HepG2 (cell line): Measurements from ENCODE around the gene ORMDL2. TPM values are rescaled to one million over a fixed set of nuclear protein-coding genes. Genes with fewer than 3 reads are reported as not detected.

Experiments used
- DMAP1 ChIP-seq: IDR thresholded peaks from 2 replicates; pipeline ENCODE4 v1.6.1; 2016
- DRAP1 ChIP-seq: IDR thresholded peaks from 2 replicates; pipeline ENCODE4 v1.6.1; 2016; ENCODE audit warnings: missing genetic modification reagents, missing compliant biosample characterization
- GABPA ChIP-seq, 2 experiments: IDR thresholded peaks; 2 replicates each; pipeline ENCODE4 v1.6.1; 2011 to 2016; ENCODE audit warnings: low read depth in 2 of 2, low read length in 1 of 2, missing biosample characterization in 1 of 2, missing genetic modification characterization in 1 of 2
- GFI1 ChIP-seq: sonication (generic); formaldehyde crosslinking; IDR thresholded peaks from 2 replicates; pipeline ENCODE4 v1.5.0; 2020; ENCODE audit warnings: missing genetic modification reagents, mild to moderate bottlenecking, borderline replicate concordance
- HES4 ChIP-seq: sonication (generic); formaldehyde crosslinking; IDR thresholded peaks from 2 replicates; pipeline ENCODE4 v1.9.0; 2021; ENCODE audit warnings: mild to moderate bottlenecking, missing genetic modification reagents, borderline replicate concordance
- HNRNPLL ChIP-seq: fragments of 200-400 bp; formaldehyde crosslinking; IDR thresholded peaks from 2 replicates; pipeline ENCODE4 v1.6.1; 2017; ENCODE audit warnings: mild to moderate bottlenecking, low read depth, low read length; ENCODE audit not compliant: poor library complexity, severe bottlenecking
- KDM5B ChIP-seq: sonication (generic); formaldehyde crosslinking; IDR thresholded peaks from 2 replicates; pipeline ENCODE4 v1.4.0; 2020; ENCODE audit warnings: missing genetic modification reagents, mild to moderate bottlenecking, borderline replicate concordance
- MYC ChIP-seq: sonication (generic); formaldehyde crosslinking; IDR thresholded peaks from 2 replicates; pipeline ENCODE4 v1.9.0; 2021; ENCODE audit warnings: missing genetic modification reagents, borderline replicate concordance
- NCOA1 ChIP-seq: sonication (generic); formaldehyde crosslinking; IDR thresholded peaks from 2 replicates; pipeline ENCODE4 v1.9.0; 2021; ENCODE audit warnings: missing genetic modification reagents
- NCOR1 ChIP-seq: fragments of 200-600 bp; sonication (generic); IDR thresholded peaks from 2 replicates; pipeline ENCODE4 v1.7.0; 2017; ENCODE audit warnings: antibody characterized with exemption, low read length, borderline replicate concordance
- NONO ChIP-seq, 2 experiments: fragments of 450-650 bp in 1 of 2; sonication (generic) in 1 of 2; formaldehyde crosslinking in 1 of 2; IDR thresholded peaks in 1 of 2; conservative IDR thresholded peaks in 1 of 2; 2 replicates each; pipeline versions ENCODE4 v1.6.1 to v1.8.0; 2017 to 2022; ENCODE audit warnings: mild to moderate bottlenecking in 1 of 2, missing genetic modification reagents in 1 of 2, moderate library complexity in 1 of 2
- PCBP1 ChIP-seq: fragments of 200-400 bp; formaldehyde crosslinking; IDR thresholded peaks from 2 replicates; pipeline ENCODE4 v1.6.1; 2017; ENCODE audit warnings: mild to moderate bottlenecking, low read depth, low read length, borderline replicate concordance
- POLR2AphosphoS2 ChIP-seq: IDR thresholded peaks from 2 replicates; pipeline ENCODE4 v1.6.1; 2011; ENCODE audit warnings: low read depth, low read length, improper control_type of control experiment
- RARG ChIP-seq: sonication (generic); formaldehyde crosslinking; IDR thresholded peaks from 2 replicates; pipeline ENCODE4 v1.4.0; 2020; ENCODE audit warnings: low read depth, mild to moderate bottlenecking, missing genetic modification reagents
- SMARCE1 ChIP-seq: fragments of 450-650 bp; IDR thresholded peaks from 2 replicates; pipeline ENCODE4 v1.6.1; 2017; ENCODE audit warnings: borderline replicate concordance
- SRSF1 ChIP-seq: fragments of 200-400 bp; formaldehyde crosslinking; optimal IDR thresholded peaks from 2 replicates; pipeline ENCODE3; 2017; ENCODE audit warnings: mild to moderate bottlenecking, low read depth, low read length, moderate library complexity
- TFAP4 ChIP-seq: sonication (generic); IDR thresholded peaks from 2 replicates; pipeline ENCODE4 v1.6.1; 2016; ENCODE audit warnings: low read depth, borderline replicate concordance
- TIGD3 ChIP-seq: sonication (generic); formaldehyde crosslinking; IDR thresholded peaks from 2 replicates; pipeline ENCODE4 v1.5.1; 2020; ENCODE audit warnings: mild to moderate bottlenecking, missing genetic modification reagents, borderline replicate concordance
- ZBTB25 ChIP-seq: IDR thresholded peaks from 2 replicates; pipeline ENCODE4 v1.6.1; 2018; ENCODE audit warnings: missing genetic modification reagents
- ZNF18 ChIP-seq: sonication (generic); formaldehyde crosslinking; IDR thresholded peaks from 2 replicates; pipeline ENCODE4 v1.8.0; 2022; ENCODE audit warnings: mild to moderate bottlenecking, missing genetic modification reagents; ENCODE audit not compliant: insufficient replicate concordance
- ZNF605 ChIP-seq: sonication (generic); formaldehyde crosslinking; IDR thresholded peaks from 2 replicates; pipeline ENCODE4 v1.8.0; 2022; ENCODE audit warnings: mild to moderate bottlenecking, missing genetic modification reagents
- ZSCAN21 ChIP-seq: sonication (generic); formaldehyde crosslinking; IDR thresholded peaks from 2 replicates; pipeline ENCODE4 v1.8.0; 2022; ENCODE audit warnings: mild to moderate bottlenecking, missing genetic modification reagents, moderate library complexity, borderline replicate concordance
- ZSCAN30 ChIP-seq: sonication (generic); formaldehyde crosslinking; IDR thresholded peaks from 2 replicates; pipeline ENCODE4 v1.5.0; 2020; ENCODE audit warnings: mild to moderate bottlenecking, missing genetic modification reagents
- polyA plus RNA-seq, 8 experiments: library from polyadenylated mRNA; depleted of rRNA in 3 of 8; stranded (reverse) in 7 of 8; unstranded in 1 of 8; fragments of >200 nt; fragmentation: Illumina TruSeq in 4 of 8; extraction: Trizol in 4 of 8; gene quantifications; 2 replicates each; pipeline versions ENCODE4 v1.2.1 to v1.2.3, GENCODE V29; 2011 to 2016; ENCODE audit warnings: low read depth in 4 of 8, missing spikeins in 1 of 8, mixed read lengths in 1 of 8; ENCODE audit not compliant: insufficient read depth in 1 of 8
- total RNA-seq, 5 experiments: library from RNA; depleted of rRNA; stranded (reverse); fragments of >200 nt; fragmentation: Illumina TruSeq; extraction: Trizol; gene quantifications; 2 replicates each; pipeline ENCODE4 v1.2.3, GENCODE V29; 2016; ENCODE audit warnings: low read depth in 1 of 5

Gene ORMDL2
- total and polyA plus RNA-seq, 2 of the 13 experiments (the other 11 are each of a cell fraction or from before 2014, with no cell fraction given), result 24.0 to 28.6 TPM

- peak; percentile 51 for TF ChIP-seq TFAP4
- TF ChIP-seq KDM5B, result peak; percentile 40; the same call in 1 of the 2 replicates
- TF ChIP-seq PCBP1, result 0 out of 2 replicates have a peak, but pooled peaks have one; percentile 6
- TF ChIP-seq GABPA (IDR thresholded peaks at IDR 0.05; ENCODE audit: low read depth, low read length), result 0 out of 2 replicates have a peak, but pooled peaks have one; percentile 22
- TF ChIP-seq GABPA (CRISPR knock-in tag; IDR thresholded peaks at IDR 0.05; ENCODE audit: low read depth), result no peak
- no peak for TF ChIP-seq NONO (IDR thresholded peaks at IDR 0.05)
- peak; percentile 39; the same call in 1 of the 2 replicates for TF ChIP-seq NONO (CRISPR knock-in tag; conservative IDR thresholded peaks at IDR 0.05)
- TF ChIP-seq ZNF18 (CRISPR knock-in tag), result peak; percentile 64
- peak; percentile 43; the same call in 1 of the 2 replicates for TF ChIP-seq TIGD3
- TF ChIP-seq SRSF1, result peak; percentile 76
- TF ChIP-seq MYC (CRISPR knock-in tag), result peak; percentile 7; the same call in 1 of the 2 replicates
- TF ChIP-seq ZBTB25, result no peak
- peak; percentile 33 for TF ChIP-seq HES4 (CRISPR knock-in tag)
- peak; percentile 84 for TF ChIP-seq HNRNPLL
- TF ChIP-seq DMAP1 (CRISPR knock-in tag), result 0 out of 2 replicates have a peak, but pooled peaks have one; percentile 7
- TF ChIP-seq SMARCE1, result no peak
- TF ChIP-seq POLR2AphosphoS2, result 0 out of 2 replicates have a peak, but pooled peaks have one; percentile 10
- peak; percentile 22; the same call in 1 of the 2 replicates for TF ChIP-seq NCOR1
- TF ChIP-seq ZNF605 (CRISPR knock-in tag), result peak; percentile 35; the same call in 1 of the 2 replicates
- 0 out of 2 replicates have a peak, but pooled peaks have one; percentile 18 for TF ChIP-seq ZSCAN30 (CRISPR knock-in tag)
- 0 out of 2 replicates have a peak, but pooled peaks have one; percentile 22 for TF ChIP-seq GFI1 (CRISPR knock-in tag)
- TF ChIP-seq NCOA1, result no peak; the same call in none of the 2 replicates
- TF ChIP-seq DRAP1, result 0 out of 2 replicates have a peak, but pooled peaks have one; percentile 6
- TF ChIP-seq ZSCAN21, result 0 out of 2 replicates have a peak, but pooled peaks have one; percentile 54
- 0 out of 2 replicates have a peak, but pooled peaks have one; percentile 51 for TF ChIP-seq RARG (CRISPR knock-in tag)
Measured at GRCh38 chr12:55829967-55830600, 12.2 kb downstream of the ORMDL2 start (continued).
